CD14-positive monocyte (primary cell): ENCODE measurements around the gene TMEM117. TPM values are rescaled to one million over a fixed set of nuclear protein-coding genes. Genes with fewer than 3 reads are reported as not detected.

ENCODE experiments used
- DNase-seq, 3 donors: peaks; one replicate each; pipeline ENCODE4 v3.0.0-alpha.2; 2011 to 2022
- H2AFZ ChIP-seq: 2 replicates; pipeline ENCODE4 v1.6.0; 2012; ENCODE audit warnings: mild to moderate bottlenecking, low read depth, low read length, inconsistent platforms; ENCODE audit not compliant: insufficient read depth, poor library complexity, severe bottlenecking
- H3K27ac ChIP-seq, 2 donors: 1 replicate in 1 of 2; 2 replicates in 1 of 2; pipeline ENCODE4 v1.5.1; 2012 to 2013; ENCODE audit warnings: low read length in 2 of 2, control low read depth in 1 of 2, inconsistent platforms in 1 of 2, low read depth in 1 of 2, mild to moderate bottlenecking in 1 of 2
- H3K27me3 ChIP-seq, 2 donors: one replicate each; pipeline versions ENCODE4 v1.6.0 to v1.6.1; 2011 to 2013; ENCODE audit warnings: low read length in 2 of 2; ENCODE audit not compliant: control insufficient read depth in 2 of 2, insufficient read depth in 2 of 2
- H3K36me3 ChIP-seq, 2 donors: replicated peaks in 1 of 2; 1 replicate in 1 of 2; 2 replicates in 1 of 2; pipeline versions ENCODE4 v1.5.1 to v1.6.1; 2012 to 2013; ENCODE audit warnings: low read length in 2 of 2, control low read depth in 1 of 2, inconsistent platforms in 1 of 2, mild to moderate bottlenecking in 1 of 2; ENCODE audit not compliant: insufficient read depth in 2 of 2, control insufficient read depth in 1 of 2
- H3K4me1 ChIP-seq, 2 donors: 1 replicate in 1 of 2; 2 replicates in 1 of 2; pipeline versions ENCODE4 v1.5.1 to v1.6.1; 2012 to 2013; ENCODE audit warnings: low read length in 2 of 2, control low read depth in 1 of 2, inconsistent platforms in 1 of 2, mild to moderate bottlenecking in 1 of 2, moderate library complexity in 1 of 2; ENCODE audit not compliant: insufficient read depth in 2 of 2, control insufficient read depth in 1 of 2
- H3K4me2 ChIP-seq: replicated peaks from 2 replicates; pipeline ENCODE3; 2012; ENCODE audit warnings: low read length, moderate library complexity, mild to moderate bottlenecking; ENCODE audit not compliant: poor library complexity, severe bottlenecking; ENCODE audit errors: extremely low read depth
- H3K4me3 ChIP-seq, 3 experiments: fragments of 200-600 bp in 1 of 3; sonication (generic) in 1 of 3; replicated peaks in 1 of 3; 1 replicate in 2 of 3; 2 replicates in 1 of 3; pipeline ENCODE4 v1.5.1; 2011 to 2013; ENCODE audit warnings: low read length in 3 of 3, mild to moderate bottlenecking in 3 of 3, control low read depth in 2 of 3, low read depth in 2 of 3, inconsistent platforms in 1 of 3, moderate library complexity in 1 of 3
- H3K79me2 ChIP-seq: 2 replicates; pipeline ENCODE4 v1.6.0; 2012; ENCODE audit warnings: mild to moderate bottlenecking, control low read depth, inconsistent platforms, low read length, moderate library complexity; ENCODE audit not compliant: insufficient read depth
- H3K9ac ChIP-seq: 2 replicates; pipeline ENCODE4 v1.6.0; 2017; ENCODE audit warnings: low read length, mild to moderate bottlenecking; ENCODE audit not compliant: insufficient read depth, poor library complexity, severe bottlenecking
- H3K9me3 ChIP-seq, 2 donors: replicated peaks in 1 of 2; 1 replicate in 1 of 2; 2 replicates in 1 of 2; pipeline versions ENCODE4 v1.5.1 to v1.6.1; 2012 to 2013; ENCODE audit warnings: low read length in 2 of 2, control low read depth in 1 of 2; ENCODE audit not compliant: control insufficient read depth in 1 of 2, insufficient read depth in 1 of 2
- H4K20me1 ChIP-seq: 2 replicates; pipeline ENCODE4 v1.6.0; 2012; ENCODE audit warnings: mild to moderate bottlenecking, low read length, control low read depth, moderate library complexity; ENCODE audit not compliant: insufficient read depth
- H3K27ac Mint-ChIP-seq, 7 donors: one replicate each; pipeline ENCODE4 v1.8.0; 2020; ENCODE audit warnings: mild to moderate bottlenecking in 7 of 7, mixed read lengths in 7 of 7, moderate library complexity in 6 of 7, inconsistent platforms in 2 of 7
- H3K27me3 Mint-ChIP-seq, 3 donors: one replicate each; pipeline ENCODE4 v1.8.0; 2021 to 2022; ENCODE audit warnings: low read depth in 3 of 3, mild to moderate bottlenecking in 3 of 3, mixed read lengths in 3 of 3, moderate library complexity in 3 of 3, inconsistent platforms in 1 of 3
- H3K36me3 Mint-ChIP-seq, 2 donors: one replicate each; pipeline ENCODE4 v1.8.0; 2020; ENCODE audit warnings: mixed read lengths in 2 of 2, inconsistent platforms in 1 of 2, mild to moderate bottlenecking in 1 of 2
- H3K4me1 Mint-ChIP-seq: one replicate; pipeline ENCODE4 v1.8.0; 2020; ENCODE audit warnings: mild to moderate bottlenecking, mixed read lengths
- H3K4me3 Mint-ChIP-seq, 2 donors: one replicate each; pipeline ENCODE4 v1.8.0; 2020; ENCODE audit warnings: mild to moderate bottlenecking in 2 of 2, mixed read lengths in 2 of 2, moderate library complexity in 1 of 2
- H3K9me3 Mint-ChIP-seq, 7 donors: one replicate each; pipeline ENCODE4 v1.8.0; 2020 to 2022; ENCODE audit warnings: mixed read lengths in 7 of 7, mild to moderate bottlenecking in 6 of 7, moderate library complexity in 6 of 7, inconsistent platforms in 2 of 7
- CTCF ChIP-seq: fragments of 200-600 bp; IDR thresholded peaks from one replicate; pipeline ENCODE4 v1.8.0; 2022; ENCODE audit warnings: antibody characterized with exemption, mild to moderate bottlenecking
- WGBS: methylation state at CpG from one replicate; pipeline ENCODE4 v1.1.5; 2013; ENCODE audit warnings: missing lambda C conversion rate; ENCODE audit not compliant: insufficient coverage; 5-methylcytosine and 5-hydroxymethylcytosine counted together
- intact Hi-C, 2 donors: fragments of 100-400 bp; cut with micrococcal nuclease; formaldehyde crosslinking; loops; one replicate each; pipeline versions ENCODE4 v1.15.0 to v1.15.1; 2023
- polyA plus RNA-seq, 3 donors: library from polyadenylated mRNA; depleted of rRNA in 1 of 3; unstranded in 2 of 3; stranded (reverse) in 1 of 3; fragments of 300-500 nt in 2 of 3; fragments of >200 nt in 1 of 3; fragmentation: Illumina TruSeq in 2 of 3; gene quantifications; 1 replicate in 2 of 3; 2 replicates in 1 of 3; pipeline ENCODE4 v1.2.3, GENCODE V29; 2012 to 2021

TMEM117 gene
- polyA plus RNA-seq, 3 donors, result 0.11 to 0.42 TPM; not detected in 1

DNA sequence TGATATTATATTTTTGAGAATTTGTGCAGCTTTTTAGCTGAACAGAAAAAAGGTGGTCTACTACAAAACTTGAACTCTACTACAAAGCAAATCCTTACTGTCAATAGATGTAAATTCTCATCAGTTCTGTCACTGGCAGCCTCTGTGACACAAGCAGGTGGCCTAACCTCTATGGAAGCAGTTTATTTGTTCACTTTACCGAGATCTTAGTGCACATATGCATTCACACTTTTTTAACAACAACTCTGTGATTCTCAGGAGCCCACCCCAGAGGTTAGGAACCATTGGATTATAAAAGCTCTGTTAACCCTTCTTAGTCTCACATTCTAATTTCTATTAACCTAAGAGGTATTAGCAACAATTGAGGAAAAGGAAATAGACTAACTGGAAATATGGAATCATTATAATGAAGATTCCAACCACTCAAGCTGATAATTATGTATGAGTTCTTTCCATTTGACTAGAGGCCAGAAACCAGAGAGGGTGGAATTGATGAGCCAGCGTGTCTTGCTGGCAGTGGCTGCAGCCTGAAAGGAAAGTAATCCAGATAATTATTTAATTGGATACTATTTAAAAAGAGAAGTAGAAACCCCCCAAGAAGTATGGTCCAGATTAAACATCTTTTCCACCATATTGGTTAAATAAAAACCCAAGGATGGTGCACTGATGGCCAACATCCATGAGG is 451.1 kb downstream of the TMEM117 start:
- intact Hi-C loops, result no loop called here
- Histone ChIP-seq H3K36me3 (no peaks in the 10 kb centered on the region), H2AFZ (no peak overlapping the region), H3K9ac (no peak overlapping the region), H3K4me2 (no peak overlapping the region), H3K9me3 (peaks cover 0 to 11% of the 10 kb centered on the region in 2 donors), H4K20me1 (no peaks in the 10 kb centered on the region), H3K79me2 (no peaks in the 10 kb centered on the region), H3K27me3 (no peaks in the 10 kb centered on the region), H3K4me3 (no peak overlapping the region), H3K27ac (no peak overlapping the region), H3K4me1 (no peaks in the 10 kb centered on the region)
- peaks cover 0 to 10% (median 6%) of the 10 kb centered on the region in 7 donors for H3K9me3 Mint-ChIP-seq
- no peak overlapping the region for H3K4me3 Mint-ChIP-seq
- no peak for DNase-seq
- peaks cover 0 to 3% (median 0%) of the 10 kb centered on the region in 3 donors for H3K27me3 Mint-ChIP-seq
- TF ChIP-seq CTCF, result no peak
- 71% methylated on average over 1 of the region's 2 CpGs for WGBS
- no peaks in the 10 kb centered on the region for H3K4me1 Mint-ChIP-seq
- H3K36me3 Mint-ChIP-seq, result no peaks in the 10 kb centered on the region
- no peak overlapping the region for H3K27ac Mint-ChIP-seq

DNA sequence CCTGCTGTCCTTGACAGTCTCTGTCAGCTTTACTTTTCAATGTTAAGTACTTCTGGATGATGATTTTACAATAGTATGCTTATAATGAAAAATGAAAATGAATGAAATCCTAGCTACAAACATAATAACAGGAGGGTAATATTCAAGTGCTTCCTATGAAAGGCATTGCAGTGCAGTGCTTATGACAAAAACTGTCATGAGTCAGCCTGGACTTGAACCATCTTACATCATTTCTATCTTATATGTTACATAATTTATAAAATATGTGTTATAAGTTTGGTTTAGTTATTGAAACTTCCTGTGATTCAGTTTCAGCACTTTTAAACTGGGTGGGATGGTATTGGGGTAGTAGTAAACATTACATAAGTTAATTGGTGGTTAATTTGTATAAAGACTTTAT is 451.7 kb downstream of the TMEM117 start:
- Mint-ChIP-seq H3K9me3 (peaks cover 2 to 7% (median 4%) of the 10 kb centered on the region in 7 donors), H3K27ac (no peak overlapping the region), H3K4me3 (no peak overlapping the region), H3K4me1 (no peaks in the 10 kb centered on the region), H3K27me3 (peaks cover 0 to 3% (median 0%) of the 10 kb centered on the region in 3 donors), H3K36me3 (no peaks in the 10 kb centered on the region)
- peaks cover 0 to 11% of the 10 kb centered on the region in 2 donors for H3K9me3 ChIP-seq
- intact Hi-C loops, result no loop called here
- H3K4me3 ChIP-seq, result no peak overlapping the region
- H3K27ac ChIP-seq, result no peak overlapping the region
- H3K9ac ChIP-seq, result no peak overlapping the region
- no peaks in the 10 kb centered on the region for H3K4me1 ChIP-seq
- H3K27me3 ChIP-seq, result no peaks in the 10 kb centered on the region
- no peak overlapping the region for H3K4me2 ChIP-seq
- no peak overlapping the region for H2AFZ ChIP-seq
- H3K79me2 ChIP-seq, result no peaks in the 10 kb centered on the region
- no peak for DNase-seq
- H4K20me1 ChIP-seq, result no peaks in the 10 kb centered on the region
- no peak for TF ChIP-seq CTCF
- H3K36me3 ChIP-seq, result no peaks in the 10 kb centered on the region
